Hepatocyte (in vitro differentiated cells): ENCODE measurements around the gene MARCO.

Source experiments
- EZH2 ChIP-seq: fragments of 200-600 bp; sonication (generic); IDR thresholded peaks from 2 replicates; pipeline ENCODE4 v1.6.1; 2016; ENCODE audit warnings: antibody characterized with exemption, mild to moderate bottlenecking, borderline replicate concordance
- TF ChIP-seq, protein P1 (sequence below): fragments of 200-600 bp; sonication (generic); IDR thresholded peaks from 2 replicates; pipeline ENCODE4 v1.5.1; 2016; ENCODE audit warnings: antibody characterized with exemption, mild to moderate bottlenecking; ENCODE audit not compliant: poor library complexity

DNA sequence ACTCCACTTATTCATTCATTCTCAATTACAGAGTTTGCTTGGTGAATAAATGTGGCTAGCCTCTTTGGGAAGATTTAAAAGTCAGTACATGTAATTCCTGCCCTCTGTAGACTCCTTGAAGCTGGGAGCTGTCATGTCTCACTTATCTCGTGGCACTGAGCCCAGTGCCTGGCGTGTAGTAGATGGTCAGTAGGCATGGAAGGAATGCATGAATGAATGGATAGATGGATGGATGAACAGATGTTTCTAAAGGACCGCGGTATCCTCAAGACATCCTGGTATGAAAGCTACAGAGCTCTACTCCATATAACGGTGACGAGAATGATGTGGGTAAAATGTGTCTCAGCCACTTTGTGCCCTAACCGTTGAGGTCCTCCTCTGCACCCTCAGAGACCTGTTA, 83.0 kb downstream of the MARCO start:
- TF ChIP-seq, protein P1, sequence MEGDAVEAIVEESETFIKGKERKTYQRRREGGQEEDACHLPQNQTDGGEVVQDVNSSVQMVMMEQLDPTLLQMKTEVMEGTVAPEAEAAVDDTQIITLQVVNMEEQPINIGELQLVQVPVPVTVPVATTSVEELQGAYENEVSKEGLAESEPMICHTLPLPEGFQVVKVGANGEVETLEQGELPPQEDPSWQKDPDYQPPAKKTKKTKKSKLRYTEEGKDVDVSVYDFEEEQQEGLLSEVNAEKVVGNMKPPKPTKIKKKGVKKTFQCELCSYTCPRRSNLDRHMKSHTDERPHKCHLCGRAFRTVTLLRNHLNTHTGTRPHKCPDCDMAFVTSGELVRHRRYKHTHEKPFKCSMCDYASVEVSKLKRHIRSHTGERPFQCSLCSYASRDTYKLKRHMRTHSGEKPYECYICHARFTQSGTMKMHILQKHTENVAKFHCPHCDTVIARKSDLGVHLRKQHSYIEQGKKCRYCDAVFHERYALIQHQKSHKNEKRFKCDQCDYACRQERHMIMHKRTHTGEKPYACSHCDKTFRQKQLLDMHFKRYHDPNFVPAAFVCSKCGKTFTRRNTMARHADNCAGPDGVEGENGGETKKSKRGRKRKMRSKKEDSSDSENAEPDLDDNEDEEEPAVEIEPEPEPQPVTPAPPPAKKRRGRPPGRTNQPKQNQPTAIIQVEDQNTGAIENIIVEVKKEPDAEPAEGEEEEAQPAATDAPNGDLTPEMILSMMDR = no peak
- TF ChIP-seq EZH2 = no peak
